GM13977 (cell line): ENCODE data around the gene TMEM94.

ENCODE experiments used
- DNase-seq: peaks from one replicate; pipeline ENCODE4 v3.0.0; 2012; ENCODE audit warnings: low spot score
- CTCF ChIP-seq: IDR thresholded peaks from 2 replicates; pipeline ENCODE4 v1.5.1; 2012; ENCODE audit warnings: mild to moderate bottlenecking, control low read depth; ENCODE audit not compliant: insufficient read depth; ENCODE audit errors: extremely low read depth, missing control alignments
- in situ Hi-C: fragments of 300-500 bp; cut with MboI; formaldehyde crosslinking; loops from one replicate; pipeline ENCODE4 v1.12.0; 2022; ENCODE audit warnings: low sequenced_read_pairs, low pct_unique_long_range_greater_than_20kb, mixed read lengths, inconsistent platforms; ENCODE audit not compliant: unreplicated experiment

TMEM94 gene

GRCh38 chr17:75459590-75460267 is 3.3 kb downstream of the TMEM94 start:
- DNase-seq, result no peak
- TF ChIP-seq CTCF, result no peak
- in situ Hi-C loops, result no loop called here

- in situ Hi-C loops, result no loop called here
- no peak for DNase-seq
- TF ChIP-seq CTCF, result no peak
These were observed 3.9 kb downstream of the TMEM94 start for GRCh38 chr17:75460295-75460694.

- in situ Hi-C loops, result no loop called here
- TF ChIP-seq CTCF, result no peak
- no peak for DNase-seq
These were observed 7.2 kb downstream of the TMEM94 start for GRCh38 chr17:75463603-75464002.

GRCh38 chr17:75465039-75465438 is 8.6 kb downstream of the TMEM94 start:
- TF ChIP-seq CTCF, result no peak
- DNase-seq, result no peak
- in situ Hi-C loops, result no loop called here

- in situ Hi-C loops, result no loop called here
- DNase-seq, result no peak
- TF ChIP-seq CTCF, result no peak
These were observed 11.9 kb downstream of the TMEM94 start for GRCh38 chr17:75468291-75468754.

GRCh38 chr17:75468779-75469373 is 12.4 kb downstream of the TMEM94 start:
- no peak for DNase-seq
- no peak for TF ChIP-seq CTCF
- in situ Hi-C loops, result no loop called here
